Subcutaneous adipose tissue (tissue), 4 donors: ENCODE measurements around the gene VKORC1L1. TPM values are rescaled to one million over a fixed set of nuclear protein-coding genes. Genes with fewer than 3 reads are reported as not detected.

Experiments
- total RNA-seq, 4 donors: library from RNA; depleted of rRNA; stranded (reverse); fragments of >200 nt; gene quantifications; one replicate each; pipeline ENCODE4 v1.1.0, GENCODE V29; 2016
- TF ChIP-seq, protein P1 (sequence below): fragments of 450-650 bp; IDR thresholded peaks from one replicate; pipeline ENCODE4 v1.5.1; 2016; ENCODE audit warnings: low read depth, mild to moderate bottlenecking, control low read depth, antibody characterized with exemption, moderate library complexity

Gene VKORC1L1
- total RNA-seq, 4 donors from 2014 or later, result 73.3 to 117 (median 91.2) TPM

DNA sequence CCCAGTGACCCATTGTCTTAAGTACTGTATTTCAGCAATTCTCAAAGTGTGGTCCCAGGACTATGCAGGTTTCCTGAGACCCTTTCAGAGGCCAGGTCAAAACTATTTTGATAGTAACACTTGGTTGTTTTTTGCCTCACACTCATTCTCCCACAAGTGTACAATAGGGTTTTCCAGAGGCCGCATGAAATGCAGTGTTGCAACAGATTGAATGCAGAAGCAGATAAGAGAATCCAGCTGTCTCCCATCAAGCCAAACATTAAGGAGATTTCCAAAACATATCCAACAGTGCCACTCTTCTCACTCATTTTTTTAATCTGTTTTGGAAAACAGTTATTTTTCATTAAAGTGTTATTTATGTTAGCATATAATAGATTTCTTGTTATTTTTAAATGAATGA, 20.0 kb downstream of the VKORC1L1 start:
- TF ChIP-seq, protein P1, sequence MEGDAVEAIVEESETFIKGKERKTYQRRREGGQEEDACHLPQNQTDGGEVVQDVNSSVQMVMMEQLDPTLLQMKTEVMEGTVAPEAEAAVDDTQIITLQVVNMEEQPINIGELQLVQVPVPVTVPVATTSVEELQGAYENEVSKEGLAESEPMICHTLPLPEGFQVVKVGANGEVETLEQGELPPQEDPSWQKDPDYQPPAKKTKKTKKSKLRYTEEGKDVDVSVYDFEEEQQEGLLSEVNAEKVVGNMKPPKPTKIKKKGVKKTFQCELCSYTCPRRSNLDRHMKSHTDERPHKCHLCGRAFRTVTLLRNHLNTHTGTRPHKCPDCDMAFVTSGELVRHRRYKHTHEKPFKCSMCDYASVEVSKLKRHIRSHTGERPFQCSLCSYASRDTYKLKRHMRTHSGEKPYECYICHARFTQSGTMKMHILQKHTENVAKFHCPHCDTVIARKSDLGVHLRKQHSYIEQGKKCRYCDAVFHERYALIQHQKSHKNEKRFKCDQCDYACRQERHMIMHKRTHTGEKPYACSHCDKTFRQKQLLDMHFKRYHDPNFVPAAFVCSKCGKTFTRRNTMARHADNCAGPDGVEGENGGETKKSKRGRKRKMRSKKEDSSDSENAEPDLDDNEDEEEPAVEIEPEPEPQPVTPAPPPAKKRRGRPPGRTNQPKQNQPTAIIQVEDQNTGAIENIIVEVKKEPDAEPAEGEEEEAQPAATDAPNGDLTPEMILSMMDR, result no peak

DNA sequence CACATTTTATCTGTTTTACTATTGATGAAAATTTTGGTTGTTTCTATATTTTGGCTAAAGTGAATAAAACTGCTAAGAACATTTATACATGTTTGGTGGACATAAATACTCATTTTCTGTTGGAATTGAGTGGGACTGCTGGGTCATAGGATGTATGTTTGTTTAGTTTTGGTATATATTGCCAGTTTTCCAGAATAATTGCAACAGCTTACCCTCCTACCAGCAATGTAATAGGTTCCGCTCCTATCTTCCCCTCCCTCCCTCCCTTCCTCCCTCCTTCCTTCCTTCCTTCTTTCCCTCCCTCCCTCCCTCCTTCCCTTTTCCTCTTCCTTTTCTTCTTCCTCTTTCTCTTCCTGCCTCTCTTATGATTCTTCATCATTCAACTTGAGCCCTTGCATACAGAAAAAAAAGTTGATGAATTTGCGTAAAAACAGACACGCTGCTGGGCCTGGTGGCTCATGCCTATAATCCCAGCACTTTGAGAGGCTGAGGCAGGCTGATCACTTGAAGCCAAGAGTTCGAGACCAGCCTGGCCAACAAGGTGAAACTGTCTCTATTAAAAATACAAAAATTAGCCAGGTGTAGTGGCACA, 23.5 kb downstream of the VKORC1L1 start:
- TF ChIP-seq, protein P1, result no peak

DNA sequence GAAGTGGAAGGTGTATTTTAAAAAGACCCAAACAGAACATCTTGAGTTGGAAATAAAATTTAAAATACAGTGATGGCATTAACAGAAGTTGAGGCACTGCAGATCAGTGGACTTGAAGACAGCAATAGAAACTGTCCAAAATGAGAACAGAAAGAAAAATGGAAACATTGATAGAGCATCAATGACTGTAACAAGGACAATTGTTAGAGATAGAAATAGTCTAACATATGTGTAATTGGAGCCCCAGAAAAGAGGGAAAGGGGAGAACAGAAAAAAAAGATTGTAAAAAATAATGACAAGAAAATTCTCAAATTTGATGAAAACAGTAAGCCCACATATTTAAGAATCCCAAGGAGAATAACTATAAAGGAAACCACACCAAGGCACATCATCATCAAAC, 29.4 kb downstream of the VKORC1L1 start:
- TF ChIP-seq, protein P1, result no peak

DNA sequence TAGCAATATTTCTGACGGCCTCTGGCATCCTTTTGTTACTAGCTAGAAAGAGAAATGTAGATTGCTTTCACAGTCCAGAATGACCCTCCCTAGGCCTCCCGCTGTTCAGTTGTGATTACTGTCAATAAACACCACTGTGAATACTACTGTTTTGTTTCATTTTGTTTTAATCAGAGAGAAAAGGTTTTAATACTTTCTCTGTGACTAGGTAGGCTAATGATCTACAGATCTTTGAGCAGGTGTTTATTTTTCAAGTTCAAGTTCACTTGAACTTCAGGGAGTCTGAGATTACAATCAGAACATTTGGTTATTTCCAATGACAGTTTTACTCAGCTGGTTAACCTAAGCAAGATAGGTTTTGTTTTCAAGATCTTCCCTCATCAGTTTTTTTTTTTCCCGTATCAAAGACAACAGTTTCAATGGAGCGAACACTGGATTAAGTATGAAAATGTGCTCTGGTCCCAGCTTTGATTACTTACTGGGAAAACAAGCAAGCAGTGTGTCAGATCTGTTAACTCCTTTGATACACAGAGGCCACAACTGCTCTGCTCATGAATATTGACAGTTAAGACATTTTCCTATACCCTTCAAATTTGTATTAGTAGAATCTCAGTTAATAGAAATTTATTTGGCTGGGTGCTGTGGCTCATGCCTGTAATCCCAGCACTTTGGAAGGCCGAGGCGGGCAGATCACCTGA, 34.8 kb downstream of the VKORC1L1 start:
- TF ChIP-seq, protein P1, result no peak

DNA sequence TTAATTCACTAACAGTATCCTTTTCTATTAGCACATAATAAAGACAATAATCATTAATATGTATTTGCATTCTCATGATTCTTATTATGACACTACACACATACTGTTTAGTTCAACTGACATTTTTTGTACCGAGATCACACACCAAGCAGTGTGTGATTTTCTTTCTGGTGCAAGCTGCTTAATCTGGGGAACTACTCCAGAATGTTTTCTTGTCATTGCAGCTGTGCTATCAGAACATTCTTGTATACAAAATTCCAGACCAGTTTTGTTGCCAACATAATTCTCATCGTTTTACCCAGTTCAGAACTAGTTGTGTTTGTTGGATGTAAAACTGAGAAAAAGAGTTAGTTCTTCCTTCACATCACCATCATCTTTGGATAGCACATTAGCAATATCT, 37.4 kb downstream of the VKORC1L1 start:
- TF ChIP-seq, protein P1, result no peak

DNA sequence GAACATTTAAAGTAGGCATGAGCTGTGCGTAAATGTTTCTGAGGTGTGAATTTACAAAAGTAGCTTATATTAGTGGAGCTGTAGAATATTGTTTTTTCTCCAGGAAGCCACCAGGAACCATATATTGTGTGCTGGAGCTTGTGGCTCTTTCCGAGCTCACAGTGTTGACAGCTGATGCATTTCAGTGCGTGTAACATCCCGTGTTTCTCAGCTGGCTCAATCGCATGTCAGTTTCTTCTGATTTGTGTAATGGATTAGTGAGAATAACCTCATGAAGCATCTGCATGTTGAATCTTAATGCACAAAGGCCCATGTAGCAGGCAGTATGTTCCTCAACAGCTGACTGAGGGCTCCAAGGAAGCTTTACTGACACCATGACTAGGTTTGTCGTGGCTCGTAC, 39.4 kb downstream of the VKORC1L1 start:
- TF ChIP-seq, protein P1, result no peak

DNA sequence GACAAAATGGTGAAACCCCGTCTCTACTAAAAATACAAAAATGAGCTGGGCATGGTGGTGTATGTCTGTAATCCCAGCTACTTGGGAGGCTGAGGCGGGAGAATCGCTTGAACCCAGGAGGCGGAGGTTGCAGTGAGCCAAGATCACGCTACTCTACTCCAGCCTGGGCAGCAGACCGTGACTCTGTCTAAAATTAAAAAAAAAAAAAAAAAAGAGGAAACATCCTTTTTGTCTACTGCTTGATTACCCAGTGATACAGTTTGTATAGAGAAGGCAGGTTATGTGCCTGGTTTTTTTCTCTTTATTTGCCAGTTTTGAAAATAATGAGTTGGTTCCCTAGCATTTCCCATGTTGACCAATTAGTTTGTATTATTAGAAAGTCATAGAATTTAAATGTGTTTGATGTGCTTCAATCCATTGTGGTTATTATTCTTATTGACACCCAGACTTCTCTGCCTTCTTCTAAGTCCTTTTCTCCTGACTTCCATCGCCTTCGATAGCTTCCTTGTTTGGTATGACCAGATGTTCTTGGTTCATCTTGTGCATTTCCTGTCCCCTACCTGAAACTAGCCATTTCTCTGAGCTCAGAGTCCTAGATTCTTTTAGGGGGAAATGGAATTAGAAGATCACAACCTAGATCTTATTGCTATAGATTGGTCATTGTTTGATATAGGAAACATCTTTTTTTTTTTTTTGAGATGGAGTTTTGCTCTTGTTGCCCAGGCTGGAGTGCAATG, 43.2 kb downstream of the VKORC1L1 start:
- TF ChIP-seq, protein P1, result no peak
